HG03558 (cell line): ENCODE results near the gene GALNT16.

Experiments
- ATAC-seq: cut with Tn5 transposase; IDR thresholded peaks from one replicate; pipeline ENCODE4 v1.9.1; 2021; ENCODE audit warnings: moderate number of reproducible peaks; ENCODE audit not compliant: unreplicated experiment; ENCODE audit errors: extremely low read depth

The GALNT16 gene

GRCh38 chr14:69395929-69396328 lies 136.0 kb downstream of the GALNT16 start:
- no peak for ATAC-seq

DNA sequence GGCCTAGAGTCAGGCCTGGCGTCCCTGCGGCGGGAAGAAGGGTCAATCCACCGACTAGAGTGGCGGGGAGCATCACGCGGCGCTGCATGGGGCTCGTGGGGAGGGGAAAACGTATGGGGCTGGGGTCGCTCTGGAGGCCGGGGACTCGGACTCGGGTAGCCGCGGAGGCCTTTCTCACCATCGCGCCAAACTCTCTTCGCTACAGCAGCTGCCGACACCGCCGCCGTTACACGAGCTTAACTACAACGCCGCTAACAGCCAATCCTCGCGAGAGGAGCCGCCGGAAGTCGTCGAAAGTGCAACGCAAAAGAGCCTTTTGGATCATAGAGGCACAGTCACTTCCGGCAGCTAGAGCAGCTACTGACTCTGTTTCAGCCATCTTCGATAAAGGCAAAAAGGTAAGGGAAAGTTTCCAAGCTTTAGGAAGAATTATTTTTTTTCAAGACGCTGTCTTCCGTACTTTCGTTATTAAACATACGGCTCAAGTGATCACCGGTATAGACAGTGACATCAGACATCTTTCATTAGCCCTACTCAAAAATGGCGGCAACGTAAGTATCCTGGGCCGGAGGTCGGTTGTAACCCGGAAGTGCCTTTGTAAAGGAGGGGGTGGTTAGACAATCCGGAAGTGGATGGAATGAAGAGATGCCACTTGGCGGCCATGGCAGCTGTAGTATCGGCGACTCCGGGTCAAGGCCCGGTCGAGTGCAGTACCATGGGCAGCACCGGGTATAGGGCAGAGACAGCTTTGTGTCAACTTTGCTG lies 138.3 kb downstream of the GALNT16 start, which contains the start of the genes ERH and SLC39A9:
TSS of gene ERH (minus strand) at position 247 of the 765 bp plus-strand sequence. CDS start at position 181, 66 bp downstream.
TSS of gene SLC39A9 (plus strand) at position 640 of the 765 bp plus-strand sequence. CDS start 678 bp downstream, outside the sequence.
- ATAC-seq, result peak; percentile 64

DNA sequence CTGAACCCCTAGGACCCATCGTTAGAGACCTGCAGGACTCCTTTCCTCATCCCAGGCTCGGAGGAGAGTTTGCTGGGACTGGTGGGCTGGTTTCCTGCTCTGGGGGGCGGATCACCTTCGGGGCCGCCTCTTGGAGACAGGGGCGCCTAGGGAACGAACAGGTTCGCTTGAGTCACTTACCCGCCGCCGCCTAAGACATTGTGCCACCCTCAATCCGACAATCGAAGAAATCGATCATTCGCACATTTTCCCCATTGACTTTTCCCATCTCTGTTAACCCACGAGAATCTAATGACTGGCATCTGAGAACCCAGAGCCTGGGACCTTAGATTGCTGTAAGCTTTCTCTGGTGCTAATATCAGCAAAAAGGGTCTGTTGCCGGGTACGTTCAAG lies 138.9 kb downstream of the GALNT16 start:
- no peak for ATAC-seq

GRCh38 chr14:69399750-69400149 lies 139.8 kb downstream of the GALNT16 start:
- no peak for ATAC-seq

DNA sequence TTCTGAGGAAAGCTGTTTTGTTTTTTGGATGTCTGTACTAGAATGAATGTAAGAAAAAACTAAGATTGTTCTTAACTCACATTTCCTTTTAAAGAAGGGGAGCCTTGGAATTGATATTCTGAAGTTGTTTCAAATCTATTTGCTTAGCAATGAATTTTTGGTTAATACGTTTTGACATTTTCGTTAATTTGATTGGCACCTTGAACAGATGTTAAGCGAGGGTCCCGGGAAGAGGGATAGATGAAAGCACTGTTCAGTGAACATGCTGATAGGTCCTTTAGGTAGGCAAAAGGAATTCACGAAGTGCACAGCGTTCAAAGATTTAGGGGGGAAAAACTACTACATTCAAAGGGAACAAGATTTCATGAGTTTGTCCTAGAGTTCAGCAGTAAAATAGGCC lies 140.2 kb downstream of the GALNT16 start:
- ATAC-seq, result no peak

DNA sequence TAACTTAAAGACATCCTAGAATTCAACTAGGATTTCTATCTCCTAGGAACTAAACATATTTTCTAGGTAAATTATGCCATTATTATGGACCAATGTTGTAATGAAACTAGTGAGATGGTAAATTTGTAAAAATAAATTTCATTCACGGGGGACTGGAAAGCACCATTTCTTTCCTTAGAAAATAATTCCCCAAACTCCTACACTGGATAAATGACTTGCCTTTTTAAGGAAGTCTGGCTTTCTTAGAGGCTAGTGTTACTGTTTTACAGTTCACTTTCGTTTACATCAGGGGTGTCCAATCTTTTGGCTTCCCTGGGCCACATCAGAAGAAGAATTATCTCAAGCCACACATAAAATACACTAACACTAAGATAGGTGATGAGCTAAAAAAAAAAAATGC lies 141.9 kb downstream of the GALNT16 start:
- no peak for ATAC-seq

DNA sequence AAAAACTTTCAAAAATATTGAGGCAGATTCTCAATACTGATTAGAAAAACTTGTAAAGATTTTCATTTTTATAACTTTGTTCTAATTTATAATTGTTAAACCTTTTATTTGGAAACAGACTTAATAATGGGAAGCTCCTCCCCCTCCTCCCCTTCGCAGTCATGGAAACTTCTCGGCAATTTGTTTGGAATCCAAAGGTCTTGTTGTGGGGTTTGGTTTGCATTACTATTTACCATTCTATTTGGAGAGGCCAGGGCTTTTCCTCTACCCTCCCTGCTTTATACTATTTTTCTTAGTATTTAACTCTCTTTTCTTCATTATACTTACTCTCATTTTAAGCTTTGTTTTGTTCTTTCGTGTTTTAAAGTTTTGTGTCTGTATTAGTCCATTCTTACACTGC lies 144.5 kb downstream of the GALNT16 start:
- ATAC-seq, result no peak

- ATAC-seq, result no peak
These were observed 144.9 kb downstream of the GALNT16 start for GRCh38 chr14:69404883-69405282.

GRCh38 chr14:69405762-69406161 lies 145.8 kb downstream of the GALNT16 start:
- ATAC-seq, result no peak
